K562 (cell line): Measurements from ENCODE around the gene SELENOO. TPM values are rescaled to one million over a fixed set of nuclear protein-coding genes. Genes with fewer than 3 reads are reported as not detected.

Source experiments
- EGR1 ChIP-seq: fragments of 450-650 bp; conservative IDR thresholded peaks from 2 replicates; pipeline ENCODE4 v1.6.1; 2017; ENCODE audit warnings: mild to moderate bottlenecking
- FOXK2 ChIP-seq, 2 experiments: fragments of 450-650 bp; IDR thresholded peaks in 1 of 2; conservative IDR thresholded peaks in 1 of 2; 2 replicates each; pipeline ENCODE4 v1.6.1; 2016; ENCODE audit warnings: low read depth in 2 of 2, mild to moderate bottlenecking in 1 of 2
- JUN ChIP-seq, 2 experiments: sonication (generic) in 1 of 2; formaldehyde crosslinking in 1 of 2; IDR thresholded peaks; 2 replicates each; pipeline versions ENCODE4 v1.6.1 to v1.8.0; 2012 to 2022; ENCODE audit warnings: borderline replicate concordance in 2 of 2, mild to moderate bottlenecking in 2 of 2, improper control_type of control experiment in 1 of 2, low read depth in 1 of 2, low read length in 1 of 2, missing genetic modification reagents in 1 of 2
- KAT8 ChIP-seq: fragments of 450-650 bp; IDR thresholded peaks from 2 replicates; pipeline ENCODE4 v1.6.1; 2016; ENCODE audit warnings: low read depth, mild to moderate bottlenecking
- NKRF ChIP-seq: fragments of 450-650 bp; IDR thresholded peaks from 2 replicates; pipeline ENCODE4 v1.6.1; 2016; ENCODE audit warnings: borderline replicate concordance
- NR1H2 ChIP-seq: sonication (generic); formaldehyde crosslinking; IDR thresholded peaks from 2 replicates; pipeline ENCODE4 v1.4.0; 2020; ENCODE audit warnings: mild to moderate bottlenecking, missing genetic modification reagents
- PATZ1 ChIP-seq: fragments of 250-450 bp; sonication (Bioruptor Pico); IDR thresholded peaks from 2 replicates; pipeline ENCODE4 v1.5.0; 2020; ENCODE audit warnings: mild to moderate bottlenecking, borderline replicate concordance
- PCBP2 ChIP-seq: fragments of 200-400 bp; formaldehyde crosslinking; IDR thresholded peaks from 2 replicates; pipeline ENCODE4 v1.6.1; 2018; ENCODE audit warnings: low read length, low read depth, mild to moderate bottlenecking, moderate library complexity; ENCODE audit not compliant: poor library complexity, severe bottlenecking
- SAP30 ChIP-seq: fragments of 200-600 bp; sonication (generic); IDR thresholded peaks from 2 replicates; pipeline ENCODE4 v1.6.1; 2012; ENCODE audit warnings: borderline replicate concordance, low read depth, mild to moderate bottlenecking, moderate library complexity, low read length, control low read depth, inconsistent platforms; ENCODE audit not compliant: insufficient read depth, poor library complexity, severe bottlenecking
- ZNF140 ChIP-seq: fragments of 250-450 bp; sonication (Bioruptor Pico); IDR thresholded peaks from 2 replicates; pipeline ENCODE4 v1.8.0; 2021; ENCODE audit warnings: moderate library complexity, mild to moderate bottlenecking, inconsistent platforms
- ZNF324 ChIP-seq: fragments of 250-450 bp; sonication (Bioruptor Pico); IDR thresholded peaks from 2 replicates; pipeline ENCODE4 v1.4.0; 2020; ENCODE audit warnings: mild to moderate bottlenecking
- polyA plus RNA-seq, 8 experiments: library from polyadenylated mRNA; depleted of rRNA in 4 of 8; stranded (reverse) in 5 of 8; unstranded in 3 of 8; fragments of >200 nt; fragmentation: Nextera tagmentation in 2 of 8; fragmentation: Illumina TruSeq in 1 of 8; extraction: Ambion mirVana in 2 of 8; extraction: Trizol in 1 of 8; gene quantifications; 2 replicates each; pipeline versions ENCODE4 v1.2.1 to v1.2.3, GENCODE V29; 2011 to 2014; ENCODE audit warnings: inconsistent platforms in 1 of 8, missing spikeins in 1 of 8
- total RNA-seq, 7 experiments: library from RNA; depleted of rRNA in 6 of 7; stranded (reverse); fragments of >200 nt in 6 of 7; fragmentation: Illumina TruSeq in 2 of 7; extraction: Trizol in 2 of 7; gene quantifications; 2 replicates each; pipeline versions ENCODE4 v1.2.1 to v1.2.3, GENCODE V29; 2011 to 2021; ENCODE audit warnings: low replicate concordance in 1 of 7
- TF ChIP-seq, protein P1 (sequence below): fragments of 450-650 bp; formaldehyde crosslinking; IDR thresholded peaks from 2 replicates; pipeline ENCODE4 v1.4.0; 2022; ENCODE audit warnings: mild to moderate bottlenecking, moderate library complexity

SELENOO gene
- total and polyA plus RNA-seq, 9 of the 15 experiments (the other 6 are each of a cell fraction or from before 2014, with no cell fraction given) = 0.37 to 24.9 (median 8.3) TPM

GRCh38 chr22:50250555-50251476, 50.0 kb downstream of the SELENOO start, which contains the start of gene HDAC10 (continued):
- TF ChIP-seq NKRF (peak; percentile 74; the same call in 1 of the 2 replicates), PATZ1 (CRISPR knock-in tag) (no peak), SAP30 (peak; percentile 59), ZNF324 (CRISPR knock-in tag) (no peak), PCBP2 (no peak), EGR1 (no peak), FOXK2 (conservative IDR thresholded peaks at IDR 0.05 in 1 of 2, IDR thresholded peaks at IDR 0.05 in 1 of 2; ENCODE audit: low read depth in 2 of 2) (0 out of 4 replicates have a peak, but pooled peaks of 1 of the 2 experiments have one; percentile 33), ZNF140 (no peak), KAT8 (no peak), NR1H2 (CRISPR knock-in tag) (no peak), JUN (IDR thresholded peaks at IDR 0.05; ENCODE audit: borderline replicate concordance, low read depth, low read length) (no peak), JUN (CRISPR knock-in tag; IDR thresholded peaks at IDR 0.05; ENCODE audit: borderline replicate concordance) (0 out of 2 replicates have a peak, but pooled peaks have one; percentile 41)
- TF ChIP-seq, protein P1, sequence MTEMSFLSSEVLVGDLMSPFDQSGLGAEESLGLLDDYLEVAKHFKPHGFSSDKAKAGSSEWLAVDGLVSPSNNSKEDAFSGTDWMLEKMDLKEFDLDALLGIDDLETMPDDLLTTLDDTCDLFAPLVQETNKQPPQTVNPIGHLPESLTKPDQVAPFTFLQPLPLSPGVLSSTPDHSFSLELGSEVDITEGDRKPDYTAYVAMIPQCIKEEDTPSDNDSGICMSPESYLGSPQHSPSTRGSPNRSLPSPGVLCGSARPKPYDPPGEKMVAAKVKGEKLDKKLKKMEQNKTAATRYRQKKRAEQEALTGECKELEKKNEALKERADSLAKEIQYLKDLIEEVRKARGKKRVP = no peak
